CD4-positive, alpha-beta T cell (primary cell): ENCODE results near the gene AGFG1. TPM values are rescaled to one million over a fixed set of nuclear protein-coding genes. Genes with fewer than 3 reads are reported as not detected.

ENCODE experiments used
- ATAC-seq: fragments of 200-7000 bp; cut with Tn5 transposase; one replicate; pipeline ENCODE4 v1.10.0; 2022; ENCODE audit warnings: mild to moderate bottlenecking; ENCODE audit not compliant: poor library complexity
- CTCF ChIA-PET: fragments of 350-600 bp; sonication (Branson Sonifier 250); formaldehyde crosslinking; loops from one replicate; lab custom pipeline; 2021; ENCODE audit warnings: antibody characterized with exemption, inconsistent platforms; lab: Charles Lee
- POLR2A ChIA-PET: fragments of 350-600 bp; sonication (Branson Sonifier 250); formaldehyde crosslinking; loops from one replicate; lab custom pipeline; 2021; ENCODE audit warnings: antibody characterized with exemption, inconsistent platforms; lab: Charles Lee
- DNase-seq, 14 experiments: peaks; one replicate each; pipeline ENCODE4 v3.0.0-alpha.2; 2013 to 2020; ENCODE audit warnings: mixed read lengths in 2 of 14
- H3K27ac ChIP-seq, 2 donors: one replicate each; pipeline versions ENCODE4 v1.5.1 to v1.7.0; 2013; ENCODE audit warnings: low read length in 2 of 2, low read depth in 1 of 2, mild to moderate bottlenecking in 1 of 2
- H3K27me3 ChIP-seq, 2 experiments: 1 replicate in 1 of 2; 2 replicates in 1 of 2; pipeline versions ENCODE4 v1.6.1 to v1.7.0; 2013; ENCODE audit warnings: low read length in 2 of 2, control low read depth in 1 of 2, mild to moderate bottlenecking in 1 of 2, moderate library complexity in 1 of 2; ENCODE audit not compliant: insufficient read depth in 2 of 2, control insufficient read depth in 1 of 2
- H3K36me3 ChIP-seq: one replicate; pipeline ENCODE4 v1.6.1; 2013; ENCODE audit warnings: low read length, control low read depth; ENCODE audit not compliant: insufficient read depth
- H3K4me1 ChIP-seq: one replicate; pipeline ENCODE4 v1.6.1; 2013; ENCODE audit warnings: low read length, control low read depth; ENCODE audit not compliant: insufficient read depth
- H3K4me3 ChIP-seq: one replicate; pipeline ENCODE4 v1.5.1; 2013; ENCODE audit warnings: mild to moderate bottlenecking, low read length, moderate library complexity
- H3K9me3 ChIP-seq, 2 experiments: 1 replicate in 1 of 2; 2 replicates in 1 of 2; pipeline versions ENCODE4 v1.6.1 to v1.7.0; 2013; ENCODE audit warnings: low read length in 2 of 2, mild to moderate bottlenecking in 2 of 2, control low read depth in 1 of 2, moderate library complexity in 1 of 2; ENCODE audit not compliant: control insufficient read depth in 1 of 2, insufficient read depth in 1 of 2
- H3K27ac Mint-ChIP-seq: one replicate; pipeline ENCODE4 v1.8.0; 2020; ENCODE audit warnings: mixed read lengths
- H3K27me3 Mint-ChIP-seq: one replicate; pipeline ENCODE4 v1.8.0; 2021; ENCODE audit warnings: mixed read lengths
- H3K36me3 Mint-ChIP-seq: one replicate; pipeline ENCODE4 v1.8.0; 2021; ENCODE audit warnings: low read depth, mixed read lengths
- H3K4me1 Mint-ChIP-seq: one replicate; pipeline ENCODE4 v1.8.0; 2021; ENCODE audit warnings: low read depth, mixed read lengths
- H3K4me3 Mint-ChIP-seq: one replicate; pipeline ENCODE4 v1.8.0; 2020; ENCODE audit warnings: mild to moderate bottlenecking, mixed read lengths
- H3K9me3 Mint-ChIP-seq: one replicate; pipeline ENCODE4 v1.8.0; 2020; ENCODE audit warnings: mixed read lengths
- intact Hi-C, 2 experiments: fragments of 100-400 bp; cut with DNase I in 1 of 2; cut with micrococcal nuclease in 1 of 2; formaldehyde crosslinking; loops; one replicate each; pipeline versions ENCODE4 v1.15.1 to v1.9.0; 2023 to 2025; cut with DNase I, micrococcal nuclease
- total RNA-seq, 174 experiments: library from RNA in 2 of 174; stranded (reverse) in 2 of 174; gene quantifications; one replicate each; pipeline ENCODE4 v1.2.3 and lab custom pipeline; 2021 to 2026
- TF ChIP-seq, protein P1 (sequence below): fragments of 200-600 bp; IDR thresholded peaks from one replicate; pipeline ENCODE4 v1.8.0; 2022; ENCODE audit warnings: antibody characterized with exemption, mild to moderate bottlenecking

AGFG1 gene
- total RNA-seq, 2 experiments from 2014 or later: 49.9 to 55.9 TPM

- DNase-seq: no peak
- H3K4me1 ChIP-seq: no peaks in the 10 kb centered on the region
- H3K9me3 ChIP-seq: no peaks in the 10 kb centered on the region
- CTCF ChIA-PET: no interaction called here
- no peak overlapping the region for H3K27ac ChIP-seq
- no peaks in the 10 kb centered on the region for H3K27me3 ChIP-seq
- POLR2A ChIA-PET: no interaction called here
- Mint-ChIP-seq H3K36me3 (peaks cover 51% of the 10 kb centered on the region), H3K27me3 (no peaks in the 10 kb centered on the region), H3K4me1 (peaks cover 75% of the 10 kb centered on the region), H3K4me3 (no peak overlapping the region), H3K27ac (no peak overlapping the region), H3K9me3 (no peaks in the 10 kb centered on the region)
- intact Hi-C loops: no loop called here
- no peak for ATAC-seq
- no peak overlapping the region for H3K4me3 ChIP-seq
- TF ChIP-seq, protein P1, sequence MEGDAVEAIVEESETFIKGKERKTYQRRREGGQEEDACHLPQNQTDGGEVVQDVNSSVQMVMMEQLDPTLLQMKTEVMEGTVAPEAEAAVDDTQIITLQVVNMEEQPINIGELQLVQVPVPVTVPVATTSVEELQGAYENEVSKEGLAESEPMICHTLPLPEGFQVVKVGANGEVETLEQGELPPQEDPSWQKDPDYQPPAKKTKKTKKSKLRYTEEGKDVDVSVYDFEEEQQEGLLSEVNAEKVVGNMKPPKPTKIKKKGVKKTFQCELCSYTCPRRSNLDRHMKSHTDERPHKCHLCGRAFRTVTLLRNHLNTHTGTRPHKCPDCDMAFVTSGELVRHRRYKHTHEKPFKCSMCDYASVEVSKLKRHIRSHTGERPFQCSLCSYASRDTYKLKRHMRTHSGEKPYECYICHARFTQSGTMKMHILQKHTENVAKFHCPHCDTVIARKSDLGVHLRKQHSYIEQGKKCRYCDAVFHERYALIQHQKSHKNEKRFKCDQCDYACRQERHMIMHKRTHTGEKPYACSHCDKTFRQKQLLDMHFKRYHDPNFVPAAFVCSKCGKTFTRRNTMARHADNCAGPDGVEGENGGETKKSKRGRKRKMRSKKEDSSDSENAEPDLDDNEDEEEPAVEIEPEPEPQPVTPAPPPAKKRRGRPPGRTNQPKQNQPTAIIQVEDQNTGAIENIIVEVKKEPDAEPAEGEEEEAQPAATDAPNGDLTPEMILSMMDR: no peak
- peaks cover 22% of the 10 kb centered on the region for H3K36me3 ChIP-seq
Measured at GRCh38 chr2:227493524-227493923, 21.6 kb downstream of the AGFG1 start.

- Histone ChIP-seq H3K36me3 (peaks cover 28% of the 10 kb centered on the region), H3K4me3 (no peak overlapping the region), H3K27ac (no peak overlapping the region), H3K4me1 (peaks cover 8% of the 10 kb centered on the region), H3K9me3 (no peaks in the 10 kb centered on the region), H3K27me3 (no peaks in the 10 kb centered on the region)
- ChIA-PET POLR2A (no interaction called here), CTCF (no interaction called here)
- intact Hi-C loops: no loop called here
- no peaks in the 10 kb centered on the region for H3K9me3 Mint-ChIP-seq
- ATAC-seq: no peak
- no peak overlapping the region for H3K4me3 Mint-ChIP-seq
- TF ChIP-seq, protein P1: no peak
- H3K27me3 Mint-ChIP-seq: no peaks in the 10 kb centered on the region
- no peak for DNase-seq
- no peak overlapping the region for H3K27ac Mint-ChIP-seq
- peaks cover 77% of the 10 kb centered on the region for H3K36me3 Mint-ChIP-seq
- peaks cover 76% of the 10 kb centered on the region for H3K4me1 Mint-ChIP-seq
Measured at GRCh38 chr2:227497158-227497557, 25.2 kb downstream of the AGFG1 start.

DNA sequence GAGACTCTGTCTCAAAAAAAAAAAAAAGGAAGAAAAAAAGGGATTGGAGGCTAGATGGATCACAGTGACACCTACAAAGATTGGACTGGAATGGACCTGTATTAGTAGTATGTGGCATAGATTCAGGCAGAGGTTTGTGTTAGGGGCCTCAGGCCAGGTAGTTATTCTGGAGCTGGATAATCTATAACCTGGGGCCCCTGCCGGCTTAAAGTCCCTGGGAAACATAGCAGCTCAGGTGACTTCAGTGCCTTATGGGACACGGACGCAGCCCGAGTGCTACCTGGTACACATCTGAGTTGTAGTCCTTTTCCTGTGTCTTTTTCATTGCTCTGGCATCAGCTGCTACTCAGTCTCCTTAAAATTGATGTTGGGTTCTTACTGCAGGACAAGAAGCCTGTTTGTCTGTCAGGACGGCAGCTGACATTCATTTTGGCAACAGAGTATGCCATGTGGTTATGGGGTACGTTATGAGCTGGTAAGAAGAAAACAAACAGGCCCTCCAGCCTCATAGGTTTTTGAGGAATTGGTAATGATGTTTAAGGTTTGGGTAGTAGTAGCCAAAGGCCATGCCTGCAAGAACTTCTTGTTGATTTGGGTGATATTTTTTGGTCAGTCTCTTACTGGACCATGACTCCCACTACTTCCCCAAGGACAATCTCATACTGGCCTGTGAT is 27.8 kb downstream of the AGFG1 start:
- Histone ChIP-seq H3K4me3 (no peak overlapping the region), H3K9me3 (no peaks in the 10 kb centered on the region), H3K4me1 (peaks cover 19% of the 10 kb centered on the region), H3K27ac (no peak overlapping the region), H3K27me3 (no peaks in the 10 kb centered on the region), H3K36me3 (peaks cover 12% of the 10 kb centered on the region)
- ChIA-PET POLR2A (no interaction called here), CTCF (interaction anchor here (0.7 to 1.2 kb wide), 2 partner anchors 19 to 20 kb away, joined by 3 read pairs; no protein-coding TSS in a partner anchor)
- H3K9me3 Mint-ChIP-seq: no peaks in the 10 kb centered on the region
- H3K4me1 Mint-ChIP-seq: peaks cover 78% of the 10 kb centered on the region
- no peak overlapping the region for H3K4me3 Mint-ChIP-seq
- no peaks in the 10 kb centered on the region for H3K27me3 Mint-ChIP-seq
- ATAC-seq (no peak), DNase-seq (no peak)
- H3K36me3 Mint-ChIP-seq: peaks cover 66% of the 10 kb centered on the region
- H3K27ac Mint-ChIP-seq: peak overlapping the region; percentile 57
- intact Hi-C loops: no loop called here
- TF ChIP-seq, protein P1: no peak
